Measurements from ENCODE around the gene PHETA2. TPM values are rescaled to one million over a fixed set of nuclear protein-coding genes. Genes with fewer than 3 reads are reported as not detected.

PHETA2 gene
- total and polyA plus RNA-seq, 2 donors (not counting 3 experiments of a cell fraction or from before 2014, with no cell fraction given): 25.4 to 29.9 TPM

DNA sequence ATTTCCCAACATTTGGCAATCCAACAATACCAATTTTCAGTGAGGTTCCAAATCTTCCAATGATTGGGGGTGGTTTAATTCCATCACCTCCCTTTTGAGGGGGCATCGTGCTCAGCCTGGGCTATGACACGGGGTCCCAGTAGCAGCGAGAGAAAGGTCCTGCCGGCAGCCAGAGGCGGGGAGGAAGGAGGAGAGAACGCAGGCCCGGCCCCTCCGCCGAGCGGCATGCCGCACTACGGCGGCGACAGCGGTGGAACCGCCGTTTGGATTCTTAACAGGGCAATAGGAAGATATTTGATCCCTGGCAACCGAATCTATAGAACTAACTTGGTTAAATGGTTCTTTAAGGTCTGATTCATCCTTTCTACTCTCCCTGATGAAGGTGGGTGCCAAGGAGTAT lies 34.8 kb downstream of the PHETA2 start:
- H4K20me1 ChIP-seq (replicated peaks; ENCODE audit: control insufficient read depth, extremely low read depth, insufficient read depth, low read length): no peaks in the 10 kb centered on the region
- no peak for DNase-seq (ENCODE audit: low read depth, low spot score)
- no peaks in the 10 kb centered on the region for H3K4me1 ChIP-seq (ENCODE audit: control insufficient read depth, extremely low read depth, insufficient read depth, low read length)
- no peaks in the 10 kb centered on the region for H3K36me3 ChIP-seq (ENCODE audit: control insufficient read depth in 2 of 2, extremely low read depth in 1 of 2, insufficient read depth in 2 of 2, low read length in 2 of 2)
- H3K4me2 ChIP-seq (ENCODE audit: insufficient read depth, low read length): no peak overlapping the region
- no TSS peak for BruUV-seq (replicated peaks)
- no peak overlapping the region for H3K4me3 ChIP-seq (replicated peaks in 1 of 3; ENCODE audit: insufficient read depth in 1 of 3, low read depth in 1 of 3, low read length in 3 of 3)
- H3K9me3 ChIP-seq (replicated peaks; ENCODE audit: control insufficient read depth, insufficient read depth, low read length): peaks cover 2% of the 10 kb centered on the region
- POLR2A ChIA-PET: no interaction called here
- no peak for TF ChIP-seq GATA2 (IDR thresholded peaks at IDR 0.05; ENCODE audit: insufficient read depth, insufficient read length, low read depth, low read length)
- TF ChIP-seq FOS (IDR thresholded peaks at IDR 0.05; ENCODE audit: borderline replicate concordance, insufficient read depth, low read length): no peak
- TF ChIP-seq EZH2 (IDR thresholded peaks at IDR 0.05; ENCODE audit: borderline replicate concordance, low read depth, low read length, severe bottlenecking): no peak
- TF ChIP-seq CTCF (IDR thresholded peaks at IDR 0.05; ENCODE audit: extremely low read depth in 1 of 2, insufficient read depth in 1 of 2, low read depth in 1 of 2, low read length in 2 of 2): no peak
- no peak for TF ChIP-seq POLR2A (IDR thresholded peaks at IDR 0.05; ENCODE audit: low read depth, low read length)
- TF ChIP-seq MYC (IDR thresholded peaks at IDR 0.05; ENCODE audit: low read depth, low read length): no peak
- no peak for TF ChIP-seq JUN (IDR thresholded peaks at IDR 0.05; ENCODE audit: borderline replicate concordance, insufficient read depth, insufficient read length, low read depth)
- TF ChIP-seq POLR2AphosphoS5 (IDR thresholded peaks at IDR 0.05; ENCODE audit: insufficient read depth, low read depth, low read length): no peak
- TF ChIP-seq, protein P1, sequence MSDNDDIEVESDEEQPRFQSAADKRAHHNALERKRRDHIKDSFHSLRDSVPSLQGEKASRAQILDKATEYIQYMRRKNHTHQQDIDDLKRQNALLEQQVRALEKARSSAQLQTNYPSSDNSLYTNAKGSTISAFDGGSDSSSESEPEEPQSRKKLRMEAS (IDR thresholded peaks at IDR 0.05; ENCODE audit: insufficient read depth, insufficient read length): no peak
- CTCF ChIA-PET: no interaction called here
- H3K27me3 ChIP-seq (ENCODE audit: control insufficient read depth in 2 of 2, insufficient read depth in 2 of 2, low read length in 2 of 2): no peaks in the 10 kb centered on the region
- intact Hi-C loops (cut with micrococcal nuclease) (no loop called here), dilution Hi-C loops (cut with MboI; ENCODE audit: extremely low pct_ligation_motif_present, low sequenced_read_pairs) (no loop called here)
- H3K79me2 ChIP-seq (ENCODE audit: control insufficient read depth, insufficient read depth, low read length): no peaks in the 10 kb centered on the region
- FAIRE-seq: no peak
- no peak overlapping the region for H3K27ac ChIP-seq (ENCODE audit: insufficient read depth, low read depth, low read length)
- H3K9me1 ChIP-seq (replicated peaks; ENCODE audit: control insufficient read depth, extremely low read depth, insufficient read depth, low read length): no peaks in the 10 kb centered on the region
- no peak overlapping the region for H2AFZ ChIP-seq (ENCODE audit: low read depth, low read length)
- no peak overlapping the region for H3K9ac ChIP-seq (replicated peaks; ENCODE audit: extremely low read depth, insufficient read depth, low read length)

All from endothelial cell of umbilical vein (primary cell).